Upper lobe of left lung (tissue), 4 donors: ENCODE data around the gene GNB3.
"Not testable (repeated sequence)": the region's sequence is repeated elsewhere in the genome, so short reads cannot be mapped to it uniquely, and the experiment has no call there.

Experiments
- POLR2A ChIP-seq, 4 donors: fragments of 450-650 bp; IDR thresholded peaks; one replicate each; pipeline ENCODE4 v1.5.1; 2016 to 2017; ENCODE audit warnings: antibody characterized with exemption in 4 of 4, mild to moderate bottlenecking in 2 of 4
- TF ChIP-seq, protein P1 (sequence below), 6 experiments: fragments of 450-650 bp in 4 of 6; fragments of 200-600 bp in 2 of 6; sonication (generic) in 2 of 6; IDR thresholded peaks; one replicate each; pipeline ENCODE4 v1.5.1; 2016 to 2019; ENCODE audit warnings: antibody characterized with exemption in 6 of 6

GRCh38 chr12:6874015-6874368, 33.3 kb downstream of the GNB3 start:
- TF ChIP-seq, protein P1, sequence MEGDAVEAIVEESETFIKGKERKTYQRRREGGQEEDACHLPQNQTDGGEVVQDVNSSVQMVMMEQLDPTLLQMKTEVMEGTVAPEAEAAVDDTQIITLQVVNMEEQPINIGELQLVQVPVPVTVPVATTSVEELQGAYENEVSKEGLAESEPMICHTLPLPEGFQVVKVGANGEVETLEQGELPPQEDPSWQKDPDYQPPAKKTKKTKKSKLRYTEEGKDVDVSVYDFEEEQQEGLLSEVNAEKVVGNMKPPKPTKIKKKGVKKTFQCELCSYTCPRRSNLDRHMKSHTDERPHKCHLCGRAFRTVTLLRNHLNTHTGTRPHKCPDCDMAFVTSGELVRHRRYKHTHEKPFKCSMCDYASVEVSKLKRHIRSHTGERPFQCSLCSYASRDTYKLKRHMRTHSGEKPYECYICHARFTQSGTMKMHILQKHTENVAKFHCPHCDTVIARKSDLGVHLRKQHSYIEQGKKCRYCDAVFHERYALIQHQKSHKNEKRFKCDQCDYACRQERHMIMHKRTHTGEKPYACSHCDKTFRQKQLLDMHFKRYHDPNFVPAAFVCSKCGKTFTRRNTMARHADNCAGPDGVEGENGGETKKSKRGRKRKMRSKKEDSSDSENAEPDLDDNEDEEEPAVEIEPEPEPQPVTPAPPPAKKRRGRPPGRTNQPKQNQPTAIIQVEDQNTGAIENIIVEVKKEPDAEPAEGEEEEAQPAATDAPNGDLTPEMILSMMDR (IDR thresholded peaks at IDR 0.05): not testable (repeated sequence)
- not testable (repeated sequence) for TF ChIP-seq POLR2A (IDR thresholded peaks at IDR 0.05)
